Measurements from ENCODE around the gene NDUFA5. TPM values are rescaled to one million over a fixed set of nuclear protein-coding genes. Genes with fewer than 3 reads are reported as not detected.

Gene NDUFA5
- total and polyA plus RNA-seq, 2 donors from 2014 or later: 115 to 189 TPM

DNA sequence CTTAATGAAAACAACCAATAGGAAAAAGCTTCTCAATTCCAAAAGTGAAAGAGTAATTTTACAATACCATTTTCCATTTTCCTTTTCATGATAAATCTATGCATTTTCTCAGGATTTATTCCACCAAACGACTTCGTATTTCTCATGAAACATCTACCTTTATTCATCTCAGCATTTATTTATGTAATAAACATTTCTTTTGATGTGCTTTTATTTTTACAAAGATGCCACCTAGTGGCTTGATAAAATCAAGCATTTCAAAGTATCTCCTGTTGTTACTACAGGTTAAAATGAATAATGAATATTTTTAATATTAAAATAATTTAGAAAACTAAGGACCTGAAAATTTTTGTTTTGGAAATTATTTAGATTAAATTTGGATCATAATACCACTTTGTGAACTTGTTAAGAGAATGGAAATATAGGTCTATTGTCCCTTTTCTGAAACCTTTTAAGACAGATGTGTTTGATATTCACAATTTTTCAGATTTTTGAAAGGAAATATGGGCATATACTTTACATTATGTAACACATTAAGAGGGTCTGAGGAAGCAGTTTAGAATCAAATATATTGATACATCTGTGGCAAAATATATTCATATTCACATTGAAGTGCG is 20.5 kb downstream of the NDUFA5 start:
- TF ChIP-seq CTCF (IDR thresholded peaks at IDR 0.05; ENCODE audit: borderline replicate concordance, extremely low read depth, insufficient read depth): peak; percentile 44
- FAIRE-seq: peak; percentile 97
- intact Hi-C loops (cut with DNase I): no loop called here

DNA sequence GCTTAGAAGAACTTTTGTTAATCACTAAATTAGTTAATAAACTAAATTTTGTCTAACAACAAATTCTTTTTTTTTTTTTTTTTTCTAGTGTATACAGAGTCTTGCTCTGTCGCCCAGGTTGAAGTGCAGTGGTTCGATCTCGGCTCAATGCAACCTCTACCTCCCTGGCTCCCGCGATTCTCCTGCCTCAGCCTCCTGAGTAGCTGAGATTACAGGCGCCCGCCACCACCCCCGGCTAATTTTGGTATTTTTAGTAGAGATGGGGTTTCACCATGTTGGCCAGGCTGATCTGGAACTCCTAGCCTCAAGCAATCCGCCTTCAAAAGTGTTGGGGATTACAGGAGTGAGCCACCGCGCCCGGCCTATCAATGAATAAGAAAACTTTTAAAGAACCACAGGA is 22.1 kb downstream of the NDUFA5 start:
- no peaks in the 10 kb centered on the region for H3K27me3 ChIP-seq (ENCODE audit: control insufficient read depth, insufficient read depth, low read length)
- intact Hi-C loops (cut with DNase I): no loop called here
- TF ChIP-seq CTCF (IDR thresholded peaks at IDR 0.05; ENCODE audit: borderline replicate concordance, extremely low read depth, insufficient read depth): no peak
- peak overlapping the region; percentile 62 to 76 (median 64) for H3K4me3 ChIP-seq (ENCODE audit: low read length in 3 of 3)
- H3K9me3 ChIP-seq (ENCODE audit: control insufficient read depth in 2 of 3, insufficient read depth in 1 of 3, low read length in 3 of 3): no peaks in the 10 kb centered on the region
- no peaks in the 10 kb centered on the region for H3K4me1 ChIP-seq (ENCODE audit: control insufficient read depth in 2 of 3, insufficient read depth in 2 of 3, low read depth in 1 of 3, low read length in 3 of 3)
- H3K27ac ChIP-seq (ENCODE audit: low read depth in 2 of 2, low read length in 2 of 2): no peak overlapping the region
- DNase-seq (peak in 2 of 5 donors; percentile 64 to 67), FAIRE-seq (no peak)
- H3K9ac ChIP-seq (ENCODE audit: low read length in 3 of 3): no peak overlapping the region
- no peaks in the 10 kb centered on the region for H3K36me3 ChIP-seq (ENCODE audit: control insufficient read depth in 2 of 3, insufficient read depth in 3 of 3, low read length in 3 of 3)

More for the DNA sequence above, 20.5 kb downstream of the NDUFA5 start:
- Histone ChIP-seq H3K9me3 (ENCODE audit: control insufficient read depth in 2 of 3, insufficient read depth in 1 of 3, low read length in 3 of 3) (no peaks in the 10 kb centered on the region), H3K4me3 (ENCODE audit: low read length in 3 of 3) (no peak overlapping the region), H3K27me3 (ENCODE audit: control insufficient read depth, insufficient read depth, low read length) (no peaks in the 10 kb centered on the region), H3K4me1 (ENCODE audit: control insufficient read depth in 2 of 3, insufficient read depth in 2 of 3, low read depth in 1 of 3, low read length in 3 of 3) (no peaks in the 10 kb centered on the region), H3K27ac (ENCODE audit: low read depth in 2 of 2, low read length in 2 of 2) (no peak overlapping the region), H3K9ac (ENCODE audit: low read length in 3 of 3) (no peak overlapping the region), H3K36me3 (ENCODE audit: control insufficient read depth in 2 of 3, insufficient read depth in 3 of 3, low read length in 3 of 3) (no peaks in the 10 kb centered on the region)
- peak in 2 of 5 donors; percentile 30 to 54 for DNase-seq

- intact Hi-C loops (cut with DNase I): no loop called here
- no peaks in the 10 kb centered on the region for H3K36me3 ChIP-seq (ENCODE audit: control insufficient read depth in 2 of 3, insufficient read depth in 3 of 3, low read length in 3 of 3)
- TF ChIP-seq CTCF (IDR thresholded peaks at IDR 0.05; ENCODE audit: borderline replicate concordance, extremely low read depth, insufficient read depth): no peak
- H3K9me3 ChIP-seq (ENCODE audit: control insufficient read depth in 2 of 3, insufficient read depth in 1 of 3, low read length in 3 of 3): no peaks in the 10 kb centered on the region
- H3K4me1 ChIP-seq (ENCODE audit: control insufficient read depth in 2 of 3, insufficient read depth in 2 of 3, low read depth in 1 of 3, low read length in 3 of 3): no peaks in the 10 kb centered on the region
- DNase-seq (peak; percentile 98 to 99 (median 99)), FAIRE-seq (no peak)
- peak within 1 kb of the TSS; percentile 91 to 95 for H3K27ac ChIP-seq (ENCODE audit: low read depth in 2 of 2, low read length in 2 of 2)
- H3K9ac ChIP-seq (ENCODE audit: low read length in 3 of 3): peak within 1 kb of the TSS; percentile 74 to 80 (median 75)
- peak within 1 kb of the TSS; percentile 83 to 97 (median 87) for H3K4me3 ChIP-seq (ENCODE audit: low read length in 3 of 3)
- no peaks in the 10 kb centered on the region for H3K27me3 ChIP-seq (ENCODE audit: control insufficient read depth, insufficient read depth, low read length)
These were observed 23.0 kb downstream of the NDUFA5 start, which contains the start of gene IQUB for GRCh38 chr7:123534383-123535260. Gene IQUB, minus strand, starts transcription at chr7:123534595. Its CDS starts 22,255 bp downstream, at chr7:123512340.

All from kidney (tissue), 14 donors.